HFF-Myc (cell line): ENCODE measurements around the gene NMNAT2.

ENCODE experiments used
- DNase-seq: peaks from one replicate; pipeline ENCODE4 v3.0.0-alpha.2; 2011; ENCODE audit warnings: low read depth; ENCODE audit errors: extremely low read depth
- H3K4me3 ChIP-seq: replicated peaks from 2 replicates; pipeline ENCODE4 v1.5.1; 2011; ENCODE audit warnings: low read depth, mild to moderate bottlenecking, control low read depth, low read length
- CTCF ChIP-seq: IDR thresholded peaks from 2 replicates; pipeline ENCODE4 v1.5.1; 2012; ENCODE audit warnings: mild to moderate bottlenecking, low read depth, low read length, control low read depth; ENCODE audit errors: missing control alignments

NMNAT2 gene

GRCh38 chr1:183327434-183328290 is 90.5 kb downstream of the NMNAT2 start:
- no peak for TF ChIP-seq CTCF
- DNase-seq, result no peak
- no peak overlapping the region for H3K4me3 ChIP-seq

GRCh38 chr1:183323849-183324683 is 94.1 kb downstream of the NMNAT2 start:
- no peak for TF ChIP-seq CTCF
- H3K4me3 ChIP-seq, result no peak overlapping the region
- DNase-seq, result no peak

- H3K4me3 ChIP-seq, result no peak overlapping the region
- no peak for TF ChIP-seq CTCF
- DNase-seq, result no peak
Measured at GRCh38 chr1:183319606-183320005, 98.6 kb downstream of the NMNAT2 start.

GRCh38 chr1:183319051-183319450 is 99.1 kb downstream of the NMNAT2 start:
- no peak for TF ChIP-seq CTCF
- no peak for DNase-seq
- H3K4me3 ChIP-seq, result no peak overlapping the region

- DNase-seq, result peak; percentile 53
- peak; percentile 56 for TF ChIP-seq CTCF
- no peak overlapping the region for H3K4me3 ChIP-seq
Measured at GRCh38 chr1:183318433-183318832, 99.7 kb downstream of the NMNAT2 start.

- TF ChIP-seq CTCF, result no peak
- no peak for DNase-seq
- no peak overlapping the region for H3K4me3 ChIP-seq
Measured at GRCh38 chr1:183315991-183316758, 102.0 kb downstream of the NMNAT2 start.
